ENCODE data around the gene GNPTAB.

GRCh38 chr12:101703487-101703886 is 127.3 kb downstream of the GNPTAB start:
- no peak for TF ChIP-seq CTCF (IDR thresholded peaks at IDR 0.05; ENCODE audit: borderline replicate concordance, extremely low read depth, low read length, poor library complexity, severe bottlenecking)
- TF ChIP-seq EZH2 (IDR thresholded peaks at IDR 0.05; ENCODE audit: borderline replicate concordance, low read depth, low read length, severe bottlenecking) = no peak
